ENCODE measurements around the gene DHX34. TPM values are rescaled to one million over a fixed set of nuclear protein-coding genes. Genes with fewer than 3 reads are reported as not detected.
A peak's percentile ranks its signal among the peaks of the same experiment; 100 is the strongest.

Gene DHX34
- total and polyA plus RNA-seq, 9 of the 15 experiments (the other 6 are each of a cell fraction or from before 2014, with no cell fraction given): 0.36 to 42.0 (median 15.0) TPM

DNA sequence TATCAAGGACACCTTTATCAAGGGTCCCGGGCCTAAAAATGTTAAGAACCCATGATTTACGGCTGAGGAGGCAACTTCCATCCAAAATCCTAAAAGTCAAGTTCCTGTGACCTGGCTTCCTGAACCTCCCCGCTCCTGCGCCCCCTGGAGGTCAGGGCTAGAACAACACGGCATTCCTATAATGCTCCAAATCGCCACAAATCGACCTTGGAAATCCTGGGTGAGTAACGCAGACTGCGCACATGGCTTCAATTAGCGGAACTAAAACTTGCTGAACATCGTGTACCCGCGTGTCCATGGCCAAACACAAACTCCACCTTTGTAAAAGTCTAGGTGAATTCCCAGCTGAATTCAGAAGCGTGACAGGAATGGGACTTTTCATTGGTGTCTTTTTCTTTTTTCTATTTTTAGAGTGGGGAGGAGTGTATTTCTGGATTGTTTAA is 43.8 kb upstream of the DHX34 start (continued):
- TF ChIP-seq, protein P1, sequence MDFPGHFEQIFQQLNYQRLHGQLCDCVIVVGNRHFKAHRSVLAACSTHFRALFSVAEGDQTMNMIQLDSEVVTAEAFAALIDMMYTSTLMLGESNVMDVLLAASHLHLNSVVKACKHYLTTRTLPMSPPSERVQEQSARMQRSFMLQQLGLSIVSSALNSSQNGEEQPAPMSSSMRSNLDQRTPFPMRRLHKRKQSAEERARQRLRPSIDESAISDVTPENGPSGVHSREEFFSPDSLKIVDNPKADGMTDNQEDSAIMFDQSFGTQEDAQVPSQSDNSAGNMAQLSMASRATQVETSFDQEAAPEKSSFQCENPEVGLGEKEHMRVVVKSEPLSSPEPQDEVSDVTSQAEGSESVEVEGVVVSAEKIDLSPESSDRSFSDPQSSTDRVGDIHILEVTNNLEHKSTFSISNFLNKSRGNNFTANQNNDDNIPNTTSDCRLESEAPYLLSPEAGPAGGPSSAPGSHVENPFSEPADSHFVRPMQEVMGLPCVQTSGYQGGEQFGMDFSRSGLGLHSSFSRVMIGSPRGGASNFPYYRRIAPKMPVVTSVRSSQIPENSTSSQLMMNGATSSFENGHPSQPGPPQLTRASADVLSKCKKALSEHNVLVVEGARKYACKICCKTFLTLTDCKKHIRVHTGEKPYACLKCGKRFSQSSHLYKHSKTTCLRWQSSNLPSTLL (IDR thresholded peaks at IDR 0.05): no peak
- TF ChIP-seq, protein P2, sequence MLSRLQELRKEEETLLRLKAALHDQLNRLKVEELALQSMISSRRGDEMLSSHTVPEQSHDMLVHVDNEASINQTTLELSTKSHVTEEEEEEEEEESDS (CRISPR knock-in tag; IDR thresholded peaks at IDR 0.05): no peak
- no peak for TF ChIP-seq GMEB1 (CRISPR knock-in tag; IDR thresholded peaks at IDR 0.05)
- TF ChIP-seq MIER1 (IDR thresholded peaks at IDR 0.05; ENCODE audit: low read depth): no peak
- TF ChIP-seq ZC3H11A (IDR thresholded peaks at IDR 0.05; ENCODE audit: low read depth, low read length): no peak
- TF ChIP-seq MCM2 (IDR thresholded peaks at IDR 0.05; ENCODE audit: low read depth): no peak
- TF ChIP-seq E2F5 (CRISPR knock-in tag; IDR thresholded peaks at IDR 0.05): no peak
- TF ChIP-seq ZBTB33 (CRISPR knock-in tag; IDR thresholded peaks at IDR 0.05): 0 out of 2 replicates have a peak, but pooled peaks have one; percentile 6
- TF ChIP-seq, protein P3, sequence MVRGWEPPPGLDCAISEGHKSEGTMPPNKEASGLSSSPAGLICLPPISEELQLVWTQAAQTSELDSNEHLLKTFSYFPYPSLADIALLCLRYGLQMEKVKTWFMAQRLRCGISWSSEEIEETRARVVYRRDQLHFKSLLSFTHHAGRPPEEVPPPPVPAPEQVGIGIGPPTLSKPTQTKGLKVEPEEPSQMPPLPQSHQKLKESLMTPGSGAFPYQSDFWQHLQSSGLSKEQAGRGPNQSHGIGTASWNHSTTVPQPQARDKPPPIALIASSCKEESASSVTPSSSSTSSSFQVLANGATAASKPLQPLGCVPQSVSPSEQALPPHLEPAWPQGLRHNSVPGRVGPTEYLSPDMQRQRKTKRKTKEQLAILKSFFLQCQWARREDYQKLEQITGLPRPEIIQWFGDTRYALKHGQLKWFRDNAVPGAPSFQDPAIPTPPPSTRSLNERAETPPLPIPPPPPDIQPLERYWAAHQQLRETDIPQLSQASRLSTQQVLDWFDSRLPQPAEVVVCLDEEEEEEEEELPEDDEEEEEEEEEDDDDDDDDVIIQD (CRISPR knock-in tag; IDR thresholded peaks at IDR 0.05): no peak
- TF ChIP-seq PCBP2 (IDR thresholded peaks at IDR 0.05; ENCODE audit: low read depth, low read length, poor library complexity, severe bottlenecking): no peak
- no peak for TF ChIP-seq ZFP91 (CRISPR knock-in tag; IDR thresholded peaks at IDR 0.05)
- TF ChIP-seq ZNF445 (CRISPR knock-in tag; IDR thresholded peaks at IDR 0.05; ENCODE audit: low read depth): no peak
- no peak for TF ChIP-seq POLR2H (tag; IDR thresholded peaks at IDR 0.05; ENCODE audit: low read depth)
- peak; percentile 13; the same call in 1 of the 2 replicates for TF ChIP-seq VEZF1 (CRISPR knock-in tag; IDR thresholded peaks at IDR 0.05)
- 0 out of 2 replicates have a peak, but pooled peaks have one; percentile 15 for TF ChIP-seq MTA2 (IDR thresholded peaks at IDR 0.05; ENCODE audit: low read depth)
